Pancreas (tissue), 10 donors: ENCODE data around the gene OGFOD1. TPM values are rescaled to one million over a fixed set of nuclear protein-coding genes. Genes with fewer than 3 reads are reported as not detected.

Source experiments
- ATAC-seq, 4 donors: fragments of 200-7000 bp; cut with Tn5 transposase; one replicate each; pipeline versions ENCODE4 v1.8.0 to v1.9.1; 2020; ENCODE audit warnings: mild to moderate bottlenecking in 4 of 4, moderate library complexity in 4 of 4
- DNase-seq, 6 donors: peaks; one replicate each; pipeline ENCODE4 v3.0.0-alpha.2; 2020
- FAIRE-seq: peaks from 2 replicates; lab custom pipeline; 2012; peaks lifted over from hg19 to GRCh38; lab: Jason Lieb, UNC
- H3K27ac ChIP-seq, 4 donors: fragments of 200-600 bp; sonication (generic); 1 replicate in 3 of 4; 2 replicates in 1 of 4; pipeline versions ENCODE4 v1.5.0 to v1.8.0; 2020
- H3K27me3 ChIP-seq, 4 donors: fragments of 200-600 bp; one replicate each; pipeline ENCODE4 v1.8.0; 2021
- H3K36me3 ChIP-seq, 3 donors: fragments of 200-600 bp; sonication (generic) in 1 of 3; one replicate each; pipeline versions ENCODE4 v1.5.0 to v1.8.0; 2020 to 2021
- H3K4me1 ChIP-seq, 3 donors: fragments of 200-600 bp; one replicate each; pipeline ENCODE4 v1.8.0; 2021
- H3K4me3 ChIP-seq, 4 donors: fragments of 200-600 bp; sonication (generic) in 2 of 4; one replicate each; pipeline versions ENCODE4 v1.5.0 to v1.8.0; 2020 to 2021
- H3K9me3 ChIP-seq, 4 donors: fragments of 200-600 bp; one replicate each; pipeline ENCODE4 v1.8.0; 2021
- WGBS, 2 donors: extraction: QIAGEN DNeasy Blood & Tissue Kit; methylation state at CpG; one replicate each; pipeline ENCODE4 v1.1.7; 2013; 5-methylcytosine and 5-hydroxymethylcytosine counted together
- intact Hi-C, 3 donors: fragments of 100-400 bp; cut with DNase I; formaldehyde crosslinking; loops; one replicate each; pipeline versions ENCODE4 v1.11.1 to v1.14.2; 2022
- polyA plus RNA-seq, 2 donors: library from polyadenylated mRNA; stranded (reverse); fragments of 200-250 nt; gene quantifications; one replicate each; pipeline ENCODE4 v1.2.3, GENCODE V29; 2013
- total RNA-seq, 6 donors: library from RNA; stranded (reverse); fragmentation: NEBNext Ultra II Directional in 4 of 6; extraction: Animal tissue kit (Norgen Biotek cat#: 25700) in 4 of 6; gene quantifications; one replicate each; pipeline versions ENCODE4 v1.2.1 to v1.2.4, GENCODE V29; 2021 to 2023
- TF ChIP-seq, protein P1 (sequence below), 4 donors: fragments of 200-600 bp; sonication (generic) in 3 of 4; IDR thresholded peaks; one replicate each; pipeline versions ENCODE4 v1.5.0 to v1.8.0; 2021; ENCODE audit warnings: antibody characterized with exemption in 4 of 4
- donor health status: healthy with polysubstance abuse.
- donor health status: DM: no; HTN: no; CAD: no; lungs with moderate emphysema.
- donor health status: DM: no; HTN: no; CAD: no.
- donor health status: control.
- donor health status: control.
- donor health status: Bipolar disorder and iron deficiency.
- donor health status: DM: yes; HTN: yes; CAD: no.
- donor health status: DM: no; HTN: no; CAD: no.
- donor health status: DM: no; HTN: no; CAD: no.
- donor health status: DM: yes; HTN: yes; CAD: no.

OGFOD1 gene
- total and polyA plus RNA-seq, 8 donors = 3.2 to 14.0 (median 8.7) TPM

DNA sequence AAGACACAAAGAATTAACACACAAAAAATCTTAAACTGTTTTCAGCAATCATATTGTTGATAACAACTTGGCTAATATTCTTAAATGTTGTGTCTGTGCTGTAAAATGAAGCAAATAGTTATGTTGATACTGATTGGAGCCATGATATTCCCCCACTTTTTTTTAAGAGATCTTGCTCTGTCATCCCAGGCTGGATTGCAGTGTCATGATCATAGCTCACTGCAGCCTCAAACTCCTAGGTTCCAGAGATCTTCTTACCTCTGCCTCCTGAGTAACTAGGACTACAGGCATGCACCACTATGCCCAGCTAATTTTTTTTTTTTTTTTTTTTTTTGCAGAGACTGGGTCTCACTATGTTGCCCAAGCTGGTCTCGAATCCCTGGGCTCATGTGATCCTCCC, 42.5 kb downstream of the OGFOD1 start:
- FAIRE-seq (no peak), ATAC-seq (no peak), DNase-seq (no peak)
- intact Hi-C loops = no loop called here
- TF ChIP-seq, protein P1, sequence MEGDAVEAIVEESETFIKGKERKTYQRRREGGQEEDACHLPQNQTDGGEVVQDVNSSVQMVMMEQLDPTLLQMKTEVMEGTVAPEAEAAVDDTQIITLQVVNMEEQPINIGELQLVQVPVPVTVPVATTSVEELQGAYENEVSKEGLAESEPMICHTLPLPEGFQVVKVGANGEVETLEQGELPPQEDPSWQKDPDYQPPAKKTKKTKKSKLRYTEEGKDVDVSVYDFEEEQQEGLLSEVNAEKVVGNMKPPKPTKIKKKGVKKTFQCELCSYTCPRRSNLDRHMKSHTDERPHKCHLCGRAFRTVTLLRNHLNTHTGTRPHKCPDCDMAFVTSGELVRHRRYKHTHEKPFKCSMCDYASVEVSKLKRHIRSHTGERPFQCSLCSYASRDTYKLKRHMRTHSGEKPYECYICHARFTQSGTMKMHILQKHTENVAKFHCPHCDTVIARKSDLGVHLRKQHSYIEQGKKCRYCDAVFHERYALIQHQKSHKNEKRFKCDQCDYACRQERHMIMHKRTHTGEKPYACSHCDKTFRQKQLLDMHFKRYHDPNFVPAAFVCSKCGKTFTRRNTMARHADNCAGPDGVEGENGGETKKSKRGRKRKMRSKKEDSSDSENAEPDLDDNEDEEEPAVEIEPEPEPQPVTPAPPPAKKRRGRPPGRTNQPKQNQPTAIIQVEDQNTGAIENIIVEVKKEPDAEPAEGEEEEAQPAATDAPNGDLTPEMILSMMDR (IDR thresholded peaks at IDR 0.05) = no peak
- 89 to 95% methylated on average over 1 of the region's 1 CpG for WGBS, 2 donors
- no peaks in the 10 kb centered on the region for H3K9me3 ChIP-seq
- peaks cover 0 to 9% (median 0%) of the 10 kb centered on the region in 3 donors for H3K36me3 ChIP-seq
- H3K4me3 ChIP-seq = no peak overlapping the region
- no peaks in the 10 kb centered on the region for H3K27me3 ChIP-seq
- no peak overlapping the region for H3K27ac ChIP-seq
- H3K4me1 ChIP-seq = no peaks in the 10 kb centered on the region

DNA sequence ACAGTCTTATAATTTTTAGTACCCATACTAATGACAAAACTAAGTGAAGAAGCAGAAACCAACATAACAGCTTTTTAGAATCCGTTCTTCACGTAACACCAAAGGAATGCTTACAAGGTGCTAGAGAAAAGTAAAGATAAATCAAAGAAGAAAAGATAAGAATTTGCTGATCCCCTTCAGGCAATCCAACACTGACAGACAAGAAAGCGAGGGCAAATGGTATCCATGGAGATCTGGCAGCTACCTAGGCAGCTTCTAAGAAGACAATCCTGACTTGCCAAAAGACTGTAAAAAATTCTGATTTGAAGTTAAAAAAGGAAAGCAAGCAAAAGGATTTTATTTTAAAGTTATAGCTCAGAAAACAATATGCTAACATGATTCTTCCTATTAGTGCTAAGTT, 53.8 kb downstream of the OGFOD1 start:
- H3K4me1 ChIP-seq = no peaks in the 10 kb centered on the region
- no peak overlapping the region for H3K27ac ChIP-seq
- no peak overlapping the region for H3K4me3 ChIP-seq
- FAIRE-seq = no peak
- no peaks in the 10 kb centered on the region for H3K27me3 ChIP-seq
- DNase-seq = no peak
- H3K9me3 ChIP-seq = no peaks in the 10 kb centered on the region
- WGBS, 2 donors = 96 to 99% methylated on average over 3 of the region's 3 CpGs
- peaks cover 0 to 59% (median 10%) of the 10 kb centered on the region in 3 donors for H3K36me3 ChIP-seq
- intact Hi-C loops = no loop called here
- TF ChIP-seq, protein P1 (IDR thresholded peaks at IDR 0.05) = no peak
- ATAC-seq = no peak

GRCh38 chr16:56506941-56507340, 55.6 kb downstream of the OGFOD1 start:
- Histone ChIP-seq H3K4me3 (no peak overlapping the region), H3K9me3 (no peaks in the 10 kb centered on the region), H3K27me3 (no peaks in the 10 kb centered on the region), H3K4me1 (no peaks in the 10 kb centered on the region), H3K27ac (no peak overlapping the region), H3K36me3 (peaks cover 0 to 46% (median 10%) of the 10 kb centered on the region in 3 donors)
- TF ChIP-seq, protein P1 (IDR thresholded peaks at IDR 0.05) = no peak
- DNase-seq = no peak
- no peak for ATAC-seq
- intact Hi-C loops = no loop called here
- no peak for FAIRE-seq

DNA sequence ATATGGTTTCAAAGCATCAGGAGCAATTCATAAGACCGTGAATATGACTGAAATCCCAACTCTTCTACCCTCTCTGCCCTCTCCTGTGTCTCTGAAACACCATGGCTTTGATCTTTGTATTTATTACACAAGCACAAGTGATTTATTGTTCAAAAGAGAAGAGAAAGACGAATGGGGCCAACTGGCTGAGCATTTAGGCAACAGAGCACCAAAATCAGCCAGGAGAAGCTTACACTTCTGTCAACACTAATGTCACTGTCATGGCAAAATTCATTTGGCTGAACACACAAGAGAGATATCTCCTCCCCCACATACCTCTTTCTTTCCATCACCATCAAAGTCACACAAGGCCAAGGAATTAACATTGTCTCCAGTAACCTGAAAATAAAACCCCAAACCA, 59.2 kb downstream of the OGFOD1 start:
- no peak for ATAC-seq
- FAIRE-seq = no peak
- WGBS, 2 donors = 70 to 76% methylated on average over 2 of the region's 2 CpGs
- Histone ChIP-seq H3K4me3 (no peak overlapping the region), H3K27me3 (no peaks in the 10 kb centered on the region), H3K9me3 (no peaks in the 10 kb centered on the region), H3K4me1 (no peaks in the 10 kb centered on the region), H3K36me3 (peaks cover 0 to 27% (median 7%) of the 10 kb centered on the region in 3 donors), H3K27ac (no peak overlapping the region)
- TF ChIP-seq, protein P1 (IDR thresholded peaks at IDR 0.05) = no peak
- DNase-seq = no peak
- intact Hi-C loops = no loop called here

DNA sequence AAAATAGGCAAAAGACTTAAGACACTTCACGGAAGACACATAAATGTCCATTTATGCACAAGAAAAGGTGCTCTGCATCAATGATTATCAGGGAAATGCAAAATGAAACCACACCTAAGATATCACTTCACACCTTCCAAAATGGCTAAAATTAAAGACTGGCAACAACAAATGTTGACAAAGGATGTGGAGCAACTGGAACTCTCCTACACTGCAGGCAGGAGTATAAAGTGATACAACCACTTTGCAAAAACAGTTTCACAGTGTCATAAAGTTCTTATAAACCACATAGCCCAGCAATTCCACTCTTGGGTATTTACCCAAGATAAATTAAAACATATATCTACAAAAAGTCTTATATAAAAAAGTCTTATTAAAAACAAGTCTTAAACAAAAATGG, 60.7 kb downstream of the OGFOD1 start:
- intact Hi-C loops = no loop called here
- Histone ChIP-seq H3K4me1 (no peaks in the 10 kb centered on the region), H3K27me3 (no peaks in the 10 kb centered on the region), H3K4me3 (no peak overlapping the region), H3K9me3 (no peaks in the 10 kb centered on the region), H3K27ac (no peak overlapping the region), H3K36me3 (peaks cover 0 to 12% (median 7%) of the 10 kb centered on the region in 3 donors)
- TF ChIP-seq, protein P1 (IDR thresholded peaks at IDR 0.05) = no peak
- DNase-seq (no peak), FAIRE-seq (no peak), ATAC-seq (no peak)
- 97 to 98% methylated on average over 1 of the region's 1 CpG for WGBS, 2 donors
